Measurements from ENCODE around the gene KCNIP3.
"Not testable (repeated sequence)": the region's sequence is repeated elsewhere in the genome, so short reads cannot be mapped to it uniquely, and the experiment has no call there.

The KCNIP3 gene

DNA sequence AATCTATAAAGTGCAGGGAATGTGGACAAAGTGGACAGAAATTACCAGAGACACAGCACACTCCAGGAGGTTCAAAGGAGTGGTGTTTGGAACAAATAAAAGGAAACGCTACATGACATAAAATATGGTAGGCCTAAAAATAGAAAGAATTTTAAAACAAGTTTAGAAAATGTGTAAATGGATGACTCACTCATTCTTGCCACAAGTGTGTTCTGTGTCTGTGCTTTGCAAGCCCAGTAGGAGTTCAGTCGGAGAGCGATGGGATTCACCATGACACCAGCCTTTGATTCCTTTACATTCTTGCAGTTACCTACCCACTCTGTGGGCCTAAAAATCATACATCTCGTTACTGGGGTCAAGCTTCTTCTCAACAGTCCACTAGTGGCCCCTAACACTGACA, 136.2 kb downstream of the KCNIP3 start:
- not testable (repeated sequence) for DNase-seq

DNA sequence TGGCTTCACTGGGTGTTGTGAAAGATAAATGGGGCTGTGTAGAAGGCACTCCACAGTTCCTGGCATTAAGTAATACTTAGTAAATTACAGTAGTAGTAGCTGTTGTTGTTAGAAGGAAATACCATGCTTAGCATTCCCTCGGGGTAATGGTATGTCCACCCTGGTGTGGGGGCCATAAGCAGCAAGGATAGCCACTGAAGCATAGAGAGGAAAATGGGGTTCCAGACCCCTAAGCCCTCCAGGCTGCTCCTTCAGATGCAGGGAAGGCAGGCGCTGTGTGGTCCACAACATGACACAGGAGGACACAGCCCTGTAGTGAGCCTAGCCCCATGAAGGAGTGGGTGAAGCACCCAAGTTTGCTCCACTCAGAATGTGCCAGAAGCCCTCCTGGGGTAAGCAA, 136.8 kb downstream of the KCNIP3 start:
- DNase-seq = not testable (repeated sequence)

DNA sequence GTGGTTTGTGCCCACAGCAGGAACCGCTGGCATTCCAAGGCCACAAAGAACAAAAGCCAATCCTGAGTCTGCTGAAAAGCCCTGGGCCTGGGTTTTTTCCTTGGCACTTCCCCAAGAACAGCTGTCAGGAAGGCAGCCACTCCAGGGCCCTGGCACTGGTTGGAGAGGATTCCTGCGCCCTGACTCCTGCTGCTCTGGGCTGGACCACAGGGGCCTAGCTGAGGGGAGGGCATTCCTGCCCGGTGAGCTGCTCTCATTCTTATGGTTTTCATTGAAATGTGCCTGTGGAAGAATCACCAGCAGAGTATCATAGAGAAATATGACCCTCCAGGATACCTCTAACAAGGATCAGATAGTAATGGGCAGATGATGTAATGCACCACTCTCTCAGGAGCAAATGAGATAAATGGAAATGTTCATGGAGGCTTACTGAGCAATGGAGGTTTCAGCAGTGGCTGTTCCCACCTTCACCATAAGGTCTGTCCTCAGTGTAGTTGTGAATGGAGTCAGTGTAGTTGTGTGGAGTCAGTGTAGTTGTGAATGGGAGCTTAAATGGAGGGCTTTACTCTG, 137.4 kb downstream of the KCNIP3 start:
- not testable (repeated sequence) for DNase-seq

DNA sequence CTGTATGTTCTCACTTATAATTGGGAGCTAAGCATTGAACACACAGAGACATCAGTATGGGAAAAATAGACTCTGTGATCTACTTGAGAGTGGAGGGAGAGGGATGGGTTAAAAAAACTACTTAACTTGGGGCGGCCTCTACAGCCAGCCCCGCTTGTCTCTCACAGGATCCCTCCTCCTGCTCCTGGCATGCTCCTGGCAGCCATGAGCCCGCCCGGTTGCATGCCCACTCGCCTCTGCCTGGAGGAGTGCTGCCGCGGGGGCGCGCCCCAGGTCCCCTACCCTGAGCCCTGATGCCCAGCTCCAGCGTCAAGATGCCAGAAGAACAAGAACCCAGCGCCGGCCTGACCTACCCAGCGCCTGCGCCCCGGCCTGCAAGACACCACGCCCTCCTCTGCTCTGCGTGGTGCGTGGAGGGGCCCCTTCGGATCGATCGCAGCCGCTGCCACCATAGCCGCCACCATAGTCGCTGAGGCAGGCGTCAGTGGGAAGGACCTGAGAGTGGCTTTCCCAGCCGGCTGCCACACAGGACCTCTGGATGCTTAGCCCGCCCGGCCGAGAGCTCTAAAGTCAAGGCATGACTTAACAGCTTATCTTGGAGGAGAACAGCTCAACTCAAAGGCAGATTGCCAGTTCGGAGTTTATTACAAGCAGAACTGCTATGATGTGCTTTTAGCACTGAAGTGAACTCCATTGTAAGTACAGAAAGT, 138.2 kb downstream of the KCNIP3 start:
- DNase-seq = not testable (repeated sequence)
